Vagina (tissue), 2 donors: ENCODE results near the gene SEC31B.

Experiments used
- POLR2A ChIP-seq, 2 donors: fragments of 450-650 bp; IDR thresholded peaks; one replicate each; pipeline ENCODE4 v1.6.1; 2017; ENCODE audit warnings: antibody characterized with exemption in 2 of 2, mild to moderate bottlenecking in 2 of 2, moderate library complexity in 2 of 2
- POLR2AphosphoS5 ChIP-seq, 2 donors: sonication (generic); formaldehyde crosslinking; IDR thresholded peaks; one replicate each; pipeline ENCODE4 v1.9.0; 2017; ENCODE audit warnings: antibody characterized with exemption in 2 of 2, mild to moderate bottlenecking in 2 of 2, low read depth in 1 of 2; ENCODE audit not compliant: insufficient read depth in 1 of 2
- TF ChIP-seq, protein P1 (sequence below), 3 experiments: fragments of 450-650 bp in 2 of 3; fragments of 200-600 bp in 1 of 3; sonication (generic) in 1 of 3; IDR thresholded peaks; one replicate each; pipeline ENCODE4 v1.5.1; 2017 to 2019; ENCODE audit warnings: antibody characterized with exemption in 3 of 3, mild to moderate bottlenecking in 2 of 3, moderate library complexity in 2 of 3

DNA sequence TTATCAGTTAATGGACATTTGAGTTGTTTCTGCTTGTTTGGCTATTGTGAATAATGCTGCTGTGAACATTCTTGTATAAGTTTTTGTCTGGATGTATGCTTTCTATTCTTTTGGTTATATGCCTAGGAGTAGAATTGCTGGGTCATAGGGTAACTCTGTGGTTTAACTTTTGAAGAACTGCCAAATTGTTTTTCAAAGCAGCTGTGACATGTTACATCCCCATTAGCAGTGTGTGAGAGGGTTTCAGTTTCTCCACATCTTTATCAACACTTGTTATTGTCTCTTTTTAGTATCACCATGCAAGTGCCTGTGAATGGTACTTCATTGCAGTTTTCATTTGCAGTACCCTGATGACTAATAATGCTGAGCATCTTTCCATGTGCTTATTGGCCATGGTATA is 12.1 kb upstream of the SEC31B start:
- TF ChIP-seq, protein P1, sequence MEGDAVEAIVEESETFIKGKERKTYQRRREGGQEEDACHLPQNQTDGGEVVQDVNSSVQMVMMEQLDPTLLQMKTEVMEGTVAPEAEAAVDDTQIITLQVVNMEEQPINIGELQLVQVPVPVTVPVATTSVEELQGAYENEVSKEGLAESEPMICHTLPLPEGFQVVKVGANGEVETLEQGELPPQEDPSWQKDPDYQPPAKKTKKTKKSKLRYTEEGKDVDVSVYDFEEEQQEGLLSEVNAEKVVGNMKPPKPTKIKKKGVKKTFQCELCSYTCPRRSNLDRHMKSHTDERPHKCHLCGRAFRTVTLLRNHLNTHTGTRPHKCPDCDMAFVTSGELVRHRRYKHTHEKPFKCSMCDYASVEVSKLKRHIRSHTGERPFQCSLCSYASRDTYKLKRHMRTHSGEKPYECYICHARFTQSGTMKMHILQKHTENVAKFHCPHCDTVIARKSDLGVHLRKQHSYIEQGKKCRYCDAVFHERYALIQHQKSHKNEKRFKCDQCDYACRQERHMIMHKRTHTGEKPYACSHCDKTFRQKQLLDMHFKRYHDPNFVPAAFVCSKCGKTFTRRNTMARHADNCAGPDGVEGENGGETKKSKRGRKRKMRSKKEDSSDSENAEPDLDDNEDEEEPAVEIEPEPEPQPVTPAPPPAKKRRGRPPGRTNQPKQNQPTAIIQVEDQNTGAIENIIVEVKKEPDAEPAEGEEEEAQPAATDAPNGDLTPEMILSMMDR (IDR thresholded peaks at IDR 0.05): no peak
- TF ChIP-seq POLR2A (IDR thresholded peaks at IDR 0.05): no peak
- no peak for TF ChIP-seq POLR2AphosphoS5 (IDR thresholded peaks at IDR 0.05; ENCODE audit: insufficient read depth in 1 of 2, low read depth in 1 of 2)
